ENCODE data around the gene SLC44A5. TPM values are rescaled to one million over a fixed set of nuclear protein-coding genes. Genes with fewer than 3 reads are reported as not detected.

SLC44A5 gene
- total and polyA plus RNA-seq, 2 experiments from 2014 or later, result 3.3 to 11.7 TPM

DNA sequence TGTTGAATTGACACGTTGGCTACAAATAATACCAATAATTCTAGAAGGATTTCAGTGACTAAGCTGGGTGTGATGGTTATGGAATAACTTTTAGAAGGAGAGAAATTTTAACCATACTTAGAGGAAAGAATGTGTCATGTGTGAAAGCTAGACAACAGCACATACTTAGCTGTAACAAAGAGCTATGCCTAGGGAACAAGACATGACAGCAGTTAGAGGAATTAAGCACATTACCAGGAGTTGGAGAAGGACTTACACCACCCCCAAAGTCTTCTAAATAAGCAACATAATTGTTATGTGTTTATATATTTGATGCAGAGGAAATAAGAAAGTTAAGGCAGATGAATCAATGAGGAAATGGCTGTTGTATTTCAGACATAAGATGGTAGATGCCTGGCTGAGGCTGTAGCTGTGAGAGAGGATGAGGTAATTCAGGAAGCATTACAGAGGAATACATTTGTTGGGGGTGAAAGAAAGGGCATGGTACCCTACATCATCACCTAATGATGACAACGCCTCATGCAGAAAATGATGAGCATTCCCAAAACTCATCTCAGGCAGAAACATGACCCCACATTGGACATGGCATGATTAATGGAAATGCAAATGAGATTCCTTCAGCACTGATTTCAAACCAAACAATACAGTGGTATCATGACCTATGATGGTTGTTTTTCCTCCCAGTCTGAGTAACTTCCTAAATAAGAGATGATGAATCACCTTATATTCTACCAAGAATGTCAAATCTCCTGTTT is 265.2 kb downstream of the SLC44A5 start:
- Histone ChIP-seq H3K9me2 (ENCODE audit: insufficient read depth) (0 out of 2 replicates have a peak, but pooled peaks cover 6% of the 10 kb centered on the region), H3K4me3 (no peak overlapping the region), H3F3A (replicated peaks; ENCODE audit: low read depth) (no peaks in the 10 kb centered on the region), H3K79me2 (replicated peaks; ENCODE audit: insufficient read depth) (no peaks in the 10 kb centered on the region), H3K27ac (ENCODE audit: low read depth) (no peak overlapping the region), H3K27me3 (ENCODE audit: insufficient read depth) (no peaks in the 10 kb centered on the region), H2AFZ (no peak overlapping the region), H3K4me2 (no peak overlapping the region), H4K20me1 (replicated peaks; ENCODE audit: insufficient read depth) (no peaks in the 10 kb centered on the region), H3K36me3 (ENCODE audit: insufficient read depth) (no peaks in the 10 kb centered on the region), H3K4me1 (ENCODE audit: insufficient read depth) (peaks cover 20% of the 10 kb centered on the region)
- H3K36me3 Mint-ChIP-seq (ENCODE audit: low read depth), result no peaks in the 10 kb centered on the region
- TF ChIP-seq, protein P1, sequence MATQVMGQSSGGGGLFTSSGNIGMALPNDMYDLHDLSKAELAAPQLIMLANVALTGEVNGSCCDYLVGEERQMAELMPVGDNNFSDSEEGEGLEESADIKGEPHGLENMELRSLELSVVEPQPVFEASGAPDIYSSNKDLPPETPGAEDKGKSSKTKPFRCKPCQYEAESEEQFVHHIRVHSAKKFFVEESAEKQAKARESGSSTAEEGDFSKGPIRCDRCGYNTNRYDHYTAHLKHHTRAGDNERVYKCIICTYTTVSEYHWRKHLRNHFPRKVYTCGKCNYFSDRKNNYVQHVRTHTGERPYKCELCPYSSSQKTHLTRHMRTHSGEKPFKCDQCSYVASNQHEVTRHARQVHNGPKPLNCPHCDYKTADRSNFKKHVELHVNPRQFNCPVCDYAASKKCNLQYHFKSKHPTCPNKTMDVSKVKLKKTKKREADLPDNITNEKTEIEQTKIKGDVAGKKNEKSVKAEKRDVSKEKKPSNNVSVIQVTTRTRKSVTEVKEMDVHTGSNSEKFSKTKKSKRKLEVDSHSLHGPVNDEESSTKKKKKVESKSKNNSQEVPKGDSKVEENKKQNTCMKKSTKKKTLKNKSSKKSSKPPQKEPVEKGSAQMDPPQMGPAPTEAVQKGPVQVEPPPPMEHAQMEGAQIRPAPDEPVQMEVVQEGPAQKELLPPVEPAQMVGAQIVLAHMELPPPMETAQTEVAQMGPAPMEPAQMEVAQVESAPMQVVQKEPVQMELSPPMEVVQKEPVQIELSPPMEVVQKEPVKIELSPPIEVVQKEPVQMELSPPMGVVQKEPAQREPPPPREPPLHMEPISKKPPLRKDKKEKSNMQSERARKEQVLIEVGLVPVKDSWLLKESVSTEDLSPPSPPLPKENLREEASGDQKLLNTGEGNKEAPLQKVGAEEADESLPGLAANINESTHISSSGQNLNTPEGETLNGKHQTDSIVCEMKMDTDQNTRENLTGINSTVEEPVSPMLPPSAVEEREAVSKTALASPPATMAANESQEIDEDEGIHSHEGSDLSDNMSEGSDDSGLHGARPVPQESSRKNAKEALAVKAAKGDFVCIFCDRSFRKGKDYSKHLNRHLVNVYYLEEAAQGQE (IDR thresholded peaks at IDR 0.05; ENCODE audit: unreplicated experiment), result no peak
- H3K4me1 Mint-ChIP-seq, result peaks cover 17% of the 10 kb centered on the region; the same call in 2 of the 3 replicates
- H3K9me3 Mint-ChIP-seq, result peaks cover 4% of the 10 kb centered on the region; the same call in 2 of the 3 replicates
- ATAC-seq, result no peak
- no peak for DNase-seq (ENCODE audit: low spot score)
- no peak overlapping the region for H3K4me3 Mint-ChIP-seq
- H3K27me3 Mint-ChIP-seq (ENCODE audit: insufficient read depth, low read depth, poor library complexity), result no peaks in the 10 kb centered on the region
- no peak overlapping the region for H3K27ac Mint-ChIP-seq

DNA sequence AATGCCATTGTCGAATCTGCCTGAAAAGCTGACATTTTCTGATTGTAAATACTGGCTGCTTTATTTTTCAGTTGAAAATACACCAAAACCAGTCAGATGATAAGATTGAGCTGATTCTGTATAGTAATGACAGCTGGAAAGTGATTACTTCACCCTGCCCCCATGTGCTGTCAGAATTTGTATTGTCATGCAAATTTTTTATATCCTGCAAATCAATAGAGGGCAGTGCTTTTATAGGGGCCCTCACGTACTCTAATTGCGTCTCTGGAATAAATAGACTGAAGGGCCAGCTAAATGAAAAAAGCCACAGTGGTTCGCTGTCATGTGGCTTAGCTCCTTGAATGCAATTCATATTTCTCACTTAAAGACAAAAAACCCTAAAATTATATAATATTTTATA is 268.1 kb downstream of the SLC44A5 start:
- Histone ChIP-seq H4K20me1 (replicated peaks; ENCODE audit: insufficient read depth) (no peaks in the 10 kb centered on the region), H3K79me2 (replicated peaks; ENCODE audit: insufficient read depth) (no peaks in the 10 kb centered on the region), H3K27ac (ENCODE audit: low read depth) (no peak overlapping the region), H3K4me1 (ENCODE audit: insufficient read depth) (peaks cover 20% of the 10 kb centered on the region), H3K36me3 (ENCODE audit: insufficient read depth) (no peaks in the 10 kb centered on the region), H3K4me3 (0 out of 2 replicates have a peak overlapping the region, but pooled peaks have one; percentile 0), H2AFZ (no peak overlapping the region), H3F3A (replicated peaks; ENCODE audit: low read depth) (no peaks in the 10 kb centered on the region), H3K9me2 (ENCODE audit: insufficient read depth) (0 out of 2 replicates have a peak, but pooled peaks cover 6% of the 10 kb centered on the region), H3K4me2 (peak overlapping the region; percentile 27), H3K27me3 (ENCODE audit: insufficient read depth) (no peaks in the 10 kb centered on the region)
- ATAC-seq, result no peak
- H3K27me3 Mint-ChIP-seq (ENCODE audit: insufficient read depth, low read depth, poor library complexity), result peaks cover 2% of the 10 kb centered on the region
- peak; percentile 24 for DNase-seq (ENCODE audit: low spot score)
- no peaks in the 10 kb centered on the region for H3K9me3 Mint-ChIP-seq
- H3K4me1 Mint-ChIP-seq, result peaks cover 25% of the 10 kb centered on the region; the same call in 2 of the 3 replicates
- no peak overlapping the region for H3K27ac Mint-ChIP-seq
- H3K4me3 Mint-ChIP-seq, result 0 out of 3 replicates have a peak overlapping the region, but pooled peaks have one; percentile 23
- no peaks in the 10 kb centered on the region for H3K36me3 Mint-ChIP-seq (ENCODE audit: low read depth)
- no peak for TF ChIP-seq POLR2AphosphoS5 (IDR thresholded peaks at IDR 0.05; ENCODE audit: low read depth)
- TF ChIP-seq, protein P1 (IDR thresholded peaks at IDR 0.05; ENCODE audit: unreplicated experiment), result no peak
- no peak for TF ChIP-seq ZNF331 (CRISPR knock-in tag; IDR thresholded peaks at IDR 0.05; ENCODE audit: low read depth)
- TF ChIP-seq EZH2 (IDR thresholded peaks at IDR 0.05; ENCODE audit: low read depth, unreplicated experiment), result no peak
- no peak for TF ChIP-seq STAT1 (IDR thresholded peaks at IDR 0.05; ENCODE audit: unreplicated experiment)
- no peak for TF ChIP-seq ZNF114 (CRISPR knock-in tag; IDR thresholded peaks at IDR 0.05)
- no peak for TF ChIP-seq JUNB (IDR thresholded peaks at IDR 0.05; ENCODE audit: unreplicated experiment)
